HG03354 (cell line): Measurements from ENCODE around the gene NKX6-1.

Experiments used
- ATAC-seq: cut with Tn5 transposase; IDR thresholded peaks from one replicate; pipeline ENCODE4 v1.9.1; 2021; ENCODE audit warnings: mild to moderate bottlenecking; ENCODE audit not compliant: unreplicated experiment, poor library complexity, severe bottlenecking

Gene NKX6-1

DNA sequence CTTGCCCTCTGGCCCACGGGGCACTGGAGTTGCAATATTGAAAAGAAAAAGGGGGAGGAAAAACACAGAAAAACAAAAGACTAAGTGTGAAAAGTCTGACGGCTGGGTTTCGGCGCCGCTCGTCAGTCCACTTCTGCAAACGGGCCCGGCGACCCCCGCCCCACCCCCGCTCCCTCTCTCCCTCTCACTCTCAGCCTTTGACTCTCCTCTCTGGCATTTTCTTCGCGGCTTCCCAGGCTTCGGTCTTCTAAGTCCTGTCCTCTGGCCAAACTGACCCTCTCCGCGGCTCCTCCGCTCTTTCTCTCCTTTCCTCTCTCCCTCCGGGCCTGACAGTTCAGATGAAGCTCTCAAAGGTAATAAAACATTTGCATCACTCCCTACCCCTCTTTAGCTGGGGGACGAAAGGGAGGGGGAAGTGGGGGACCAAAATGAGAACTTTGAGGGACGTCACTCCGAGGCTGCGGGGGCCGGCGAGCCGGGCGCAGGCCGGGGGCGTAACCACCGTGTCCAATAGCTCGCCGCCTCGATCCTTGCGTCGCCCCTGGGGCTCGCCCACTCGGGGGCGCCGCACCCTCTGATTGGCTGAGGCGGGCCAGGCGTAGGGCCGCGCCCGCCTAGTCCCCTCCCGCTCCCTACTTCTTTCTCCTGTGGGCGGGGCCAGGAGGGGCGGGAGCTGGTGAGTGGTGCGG lies at the start of gene NKX6-1:
TSS of gene NKX6-1 (minus strand) at position 358 of the 689 bp plus-strand sequence. CDS start 1,064 bp downstream, outside the sequence.
- ATAC-seq = peak; percentile 46

DNA sequence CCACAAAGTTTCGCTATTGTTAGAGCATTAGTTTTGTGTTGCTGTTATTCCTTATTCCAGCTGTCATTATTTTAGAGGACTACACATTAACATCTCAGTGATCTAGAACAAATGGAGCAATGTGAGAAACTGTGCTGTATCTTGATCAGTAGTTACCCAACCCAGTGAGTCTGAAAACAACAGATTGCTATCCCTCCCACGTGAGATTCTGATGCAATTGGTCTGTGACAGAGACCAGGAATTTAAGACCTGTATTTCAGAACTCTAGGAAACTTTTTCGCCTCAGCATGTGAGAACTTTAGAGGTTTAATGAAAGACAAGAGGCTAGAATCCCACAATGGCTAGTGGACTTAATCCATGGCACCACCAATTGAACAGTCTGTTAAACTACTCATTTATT lies 48.1 kb upstream of the NKX6-1 start:
- no peak for ATAC-seq

DNA sequence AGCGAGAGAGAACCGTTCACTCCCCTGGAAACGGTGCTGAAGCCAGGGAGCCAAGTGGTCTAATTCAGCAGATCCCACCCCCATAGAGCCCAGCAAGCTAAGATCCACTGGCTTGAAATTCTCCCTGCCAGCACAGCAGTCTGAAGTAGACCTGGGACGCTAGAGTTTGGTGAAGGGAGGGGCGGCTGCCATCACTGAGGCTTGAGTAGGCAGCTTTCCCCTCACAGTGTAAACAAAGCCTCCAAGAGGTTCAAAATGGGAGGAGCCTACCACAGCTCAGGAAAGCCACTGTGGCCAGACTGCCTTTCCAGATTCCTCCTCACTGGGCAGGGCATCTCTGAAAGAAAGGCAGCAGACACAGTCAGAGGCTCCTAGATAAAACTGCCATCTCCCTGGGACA lies 46.0 kb upstream of the NKX6-1 start:
- ATAC-seq = no peak

DNA sequence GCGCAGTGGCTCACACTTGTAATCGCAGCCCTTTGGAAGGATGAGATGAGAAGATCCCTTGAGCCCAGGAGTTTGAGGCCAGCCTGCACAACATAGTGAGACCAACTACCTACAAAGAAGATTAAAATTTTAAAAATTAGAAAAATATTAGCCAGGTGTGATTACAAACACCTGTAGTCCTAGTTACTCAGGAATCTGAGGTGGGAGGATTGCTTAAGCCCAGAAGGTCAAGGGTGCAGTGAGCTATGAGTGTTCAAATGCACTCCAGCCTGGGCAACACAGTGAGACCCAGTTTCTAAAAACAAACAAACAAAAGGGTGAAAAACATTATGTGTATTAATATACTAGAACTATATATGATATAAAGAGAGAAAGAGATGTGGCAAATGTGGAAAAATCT lies 36.8 kb upstream of the NKX6-1 start:
- ATAC-seq = no peak

DNA sequence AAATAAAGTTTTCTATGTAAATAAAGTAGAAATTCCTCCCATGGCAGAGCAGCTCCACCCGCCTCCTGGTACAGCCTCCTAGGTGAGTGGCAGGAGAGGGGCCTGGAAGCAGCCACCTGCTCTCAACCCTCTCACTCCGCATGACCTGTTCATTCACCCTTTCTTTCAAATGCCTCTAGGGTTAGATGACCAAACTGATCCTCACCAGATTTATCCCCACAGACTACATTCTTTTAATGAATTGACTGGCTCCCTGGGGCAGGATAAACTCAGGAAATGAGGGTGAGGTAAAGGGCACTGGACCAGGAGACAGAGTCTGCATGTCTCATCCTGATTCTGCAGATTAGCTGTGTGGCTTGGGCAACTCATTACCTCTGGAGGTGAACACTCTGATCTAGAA lies 32.6 kb upstream of the NKX6-1 start:
- ATAC-seq = no peak

DNA sequence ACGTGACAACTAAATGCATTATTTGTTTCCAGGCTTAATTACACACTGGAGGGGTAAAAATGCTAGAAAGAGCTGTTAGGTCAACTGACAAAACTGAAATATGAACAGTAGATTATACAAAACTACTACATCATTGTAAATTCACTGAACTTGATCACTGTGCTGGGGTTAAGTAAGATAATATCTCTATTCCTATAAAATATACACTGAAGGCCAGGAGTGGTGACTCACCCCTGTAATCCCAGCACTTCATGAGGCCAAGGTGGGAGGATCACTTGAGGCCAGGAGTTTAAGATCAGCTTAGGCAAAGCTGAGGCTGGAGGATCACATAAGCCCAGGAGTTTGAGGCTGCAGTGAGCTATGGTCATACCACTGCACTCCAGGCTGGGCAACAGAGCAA lies 31.8 kb upstream of the NKX6-1 start:
- no peak for ATAC-seq

DNA sequence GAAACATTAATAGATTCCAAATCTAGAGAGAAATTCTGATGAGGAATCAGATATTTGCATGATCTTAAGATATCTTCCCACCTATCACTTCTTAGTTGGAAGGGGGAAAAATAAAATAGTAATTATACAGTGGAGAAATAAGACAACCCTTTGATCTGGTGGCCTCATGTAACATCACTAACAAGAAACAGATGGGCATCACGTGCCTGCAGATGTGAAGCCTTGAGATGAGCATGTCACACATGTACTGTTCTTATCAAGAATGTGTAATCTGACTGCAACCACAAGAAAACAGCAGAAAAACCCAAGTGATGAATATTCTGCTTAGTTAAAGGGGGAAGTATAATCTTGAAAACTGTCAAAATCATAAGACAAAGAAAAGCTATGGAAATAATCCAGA lies 31.4 kb upstream of the NKX6-1 start:
- ATAC-seq = no peak

DNA sequence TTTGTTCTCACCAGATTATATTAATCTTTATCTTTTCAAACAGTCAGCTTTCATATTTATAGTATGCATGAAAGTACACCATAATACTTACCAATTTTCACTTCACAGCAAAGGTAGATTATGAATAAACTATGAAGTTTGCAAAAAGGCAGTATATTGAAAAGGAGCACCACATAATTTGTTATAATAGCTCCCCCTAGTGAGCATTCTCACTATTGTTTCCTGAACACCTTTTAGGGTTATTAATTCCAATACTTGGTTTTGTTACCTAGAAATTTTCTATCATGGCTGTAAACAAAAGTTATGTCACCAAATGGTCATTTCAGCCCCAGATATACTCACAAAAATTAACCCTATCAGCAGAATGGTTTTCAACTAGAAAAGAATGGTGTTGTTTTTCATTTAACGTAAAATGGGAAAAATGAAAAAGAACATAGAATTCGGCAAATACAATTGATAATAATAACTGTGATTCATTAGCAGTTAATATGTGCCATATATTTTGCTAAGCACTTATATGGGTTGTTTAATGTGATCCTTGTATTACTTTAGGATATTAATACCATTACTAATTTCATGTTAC lies 30.2 kb upstream of the NKX6-1 start:
- ATAC-seq = peak; percentile 61

DNA sequence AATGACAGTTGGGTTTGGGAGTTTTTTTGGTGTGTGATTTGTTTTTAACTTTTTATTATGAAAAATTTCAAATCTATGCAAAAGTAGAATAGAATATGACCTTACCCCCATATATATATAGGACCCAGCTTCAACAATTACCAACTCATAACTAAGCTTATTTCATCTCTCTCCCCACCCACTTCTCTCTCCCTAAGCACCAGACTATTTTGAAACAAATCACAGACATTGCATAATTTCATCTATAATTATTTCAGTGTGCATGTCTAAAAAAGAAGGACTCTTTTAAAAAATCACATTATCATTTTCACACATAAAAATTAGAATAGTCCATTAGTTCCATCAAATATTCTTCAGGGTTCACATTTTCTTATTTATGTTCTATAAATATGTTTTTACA lies 28.3 kb upstream of the NKX6-1 start:
- no peak for ATAC-seq

DNA sequence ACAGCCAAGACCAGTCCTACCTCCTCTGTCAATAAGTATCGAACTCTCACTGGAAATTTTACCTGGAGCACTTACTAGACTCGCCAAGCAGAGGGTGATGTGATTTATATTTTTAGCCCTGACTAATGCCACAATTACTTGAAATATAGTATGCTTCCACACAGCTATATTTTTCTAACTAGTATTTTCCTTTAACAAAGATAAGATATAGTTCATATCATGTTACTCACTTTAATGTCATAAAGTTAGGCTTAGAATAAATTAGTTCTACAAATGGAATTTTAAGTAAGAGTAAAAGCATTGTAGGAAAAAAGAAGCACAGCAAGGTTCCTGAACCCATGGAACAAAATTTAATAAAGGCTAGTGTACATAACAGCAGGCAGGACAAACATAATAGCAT lies 16.0 kb upstream of the NKX6-1 start:
- no peak for ATAC-seq

DNA sequence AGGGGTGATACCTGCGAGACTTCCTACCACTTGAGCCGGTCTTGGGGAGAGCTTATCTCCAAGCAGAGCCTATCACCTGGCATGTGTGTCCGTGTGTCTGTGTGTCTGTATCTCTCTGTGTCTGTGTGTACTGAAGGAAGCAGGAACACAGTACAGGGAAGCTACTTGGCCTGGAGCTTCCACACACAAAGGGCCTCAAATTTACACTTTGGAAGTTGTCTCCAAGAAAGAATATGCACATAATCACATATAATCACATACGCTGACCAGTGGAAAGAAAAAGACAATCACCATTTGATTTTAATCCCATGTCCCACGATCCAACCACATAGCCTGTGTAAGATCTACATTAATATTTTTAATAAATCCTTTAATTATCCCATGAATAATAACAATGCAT lies 13.2 kb upstream of the NKX6-1 start:
- ATAC-seq = no peak

DNA sequence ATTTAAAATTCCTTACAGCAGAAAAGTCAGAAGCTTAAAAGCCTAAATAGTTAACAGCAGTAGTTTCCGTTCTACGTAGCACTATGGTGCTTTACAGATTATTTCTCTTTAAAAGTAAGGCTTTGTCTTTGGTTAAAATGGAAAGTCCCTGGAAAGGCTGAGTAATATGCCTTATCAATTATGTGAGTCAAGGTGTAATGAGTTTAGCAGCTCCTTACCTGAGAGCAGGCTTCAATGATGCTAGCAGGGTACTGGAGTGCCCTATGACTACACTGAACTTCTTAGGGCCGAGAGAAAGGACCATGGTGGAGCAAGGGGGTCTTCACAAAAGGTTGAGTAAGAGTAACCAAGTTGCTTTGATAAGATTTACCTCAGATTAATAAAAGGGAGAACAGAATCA lies 12.6 kb upstream of the NKX6-1 start:
- no peak for ATAC-seq

DNA sequence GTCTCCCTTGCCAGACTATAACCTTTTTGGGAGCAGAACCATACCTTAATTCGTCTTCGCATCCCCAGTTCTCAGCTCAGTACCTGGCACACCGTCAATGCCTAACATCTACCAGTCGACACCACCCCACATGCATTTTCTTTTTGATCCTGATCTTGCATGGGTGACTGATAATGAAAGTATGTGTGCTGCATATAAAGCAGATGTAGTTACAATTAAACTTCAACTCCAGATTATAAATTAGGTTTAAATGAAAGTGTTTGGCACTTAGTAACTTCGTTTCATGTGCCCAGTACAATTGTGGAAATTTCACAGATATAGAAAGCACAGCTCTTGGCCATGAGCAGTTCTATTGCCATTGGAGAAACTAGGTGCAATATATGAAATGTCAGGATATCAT lies 8.8 kb upstream of the NKX6-1 start:
- no peak for ATAC-seq

DNA sequence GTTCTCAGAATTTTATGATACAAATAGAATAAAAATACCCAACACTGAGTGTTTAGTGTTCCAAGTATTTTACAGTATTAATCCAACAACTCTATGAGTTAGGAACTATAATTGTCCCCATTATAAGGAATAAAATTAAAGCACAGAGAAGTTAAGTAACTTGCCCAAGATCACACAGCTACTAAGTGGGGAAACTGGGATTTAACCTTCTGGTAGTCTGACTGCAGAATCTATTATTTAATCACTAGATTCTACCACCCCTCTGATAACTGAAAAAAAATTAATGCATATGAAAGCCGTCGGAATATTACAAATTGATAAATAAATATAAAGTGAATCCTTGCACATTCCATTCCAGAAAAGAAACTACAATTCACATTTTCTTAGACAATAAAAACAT lies 5.7 kb upstream of the NKX6-1 start:
- ATAC-seq = no peak

DNA sequence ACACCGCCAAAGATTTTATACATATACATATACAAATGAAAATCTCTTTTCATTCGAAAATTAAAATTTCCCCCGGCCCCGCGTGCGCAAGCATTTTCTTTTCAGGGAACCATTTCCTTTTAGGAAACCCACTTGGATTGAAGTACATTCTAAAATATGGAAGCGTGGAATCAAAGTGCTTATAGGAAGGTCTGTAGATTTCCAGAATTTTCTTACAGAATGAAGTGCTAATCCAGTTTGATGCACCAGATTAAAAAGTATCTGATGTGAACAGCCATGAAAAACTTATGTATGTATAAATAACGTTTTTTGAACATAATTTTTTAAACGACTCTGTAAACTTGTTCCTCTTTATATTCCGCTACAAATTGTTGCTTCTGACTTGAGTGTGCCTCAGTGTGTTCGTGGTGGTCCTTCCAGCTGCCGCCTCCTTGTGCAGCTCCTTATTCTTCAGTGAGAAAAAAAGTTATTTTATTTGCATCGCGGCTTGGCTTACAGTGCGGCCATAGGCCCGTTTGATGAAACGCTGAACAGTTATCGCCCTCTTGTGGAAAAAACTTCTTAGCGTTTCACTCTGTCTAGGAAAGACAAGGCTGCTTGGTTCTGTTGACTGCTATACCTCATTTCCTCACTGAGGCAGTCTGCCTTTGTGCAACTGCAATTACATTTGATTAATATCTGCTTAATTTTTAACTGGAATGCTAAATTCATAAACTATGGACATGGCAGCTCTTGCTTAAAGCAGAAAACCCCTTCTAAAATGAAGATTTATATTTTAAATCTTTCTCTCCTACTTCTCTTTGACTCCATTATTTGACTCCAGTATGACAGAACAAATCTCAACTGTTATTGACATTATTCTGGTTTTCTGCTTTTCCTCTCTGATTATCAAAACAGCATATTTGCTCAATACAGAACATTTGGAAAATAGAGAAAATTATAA lies 4.7 kb upstream of the NKX6-1 start:
- ATAC-seq = peak; percentile 83

DNA sequence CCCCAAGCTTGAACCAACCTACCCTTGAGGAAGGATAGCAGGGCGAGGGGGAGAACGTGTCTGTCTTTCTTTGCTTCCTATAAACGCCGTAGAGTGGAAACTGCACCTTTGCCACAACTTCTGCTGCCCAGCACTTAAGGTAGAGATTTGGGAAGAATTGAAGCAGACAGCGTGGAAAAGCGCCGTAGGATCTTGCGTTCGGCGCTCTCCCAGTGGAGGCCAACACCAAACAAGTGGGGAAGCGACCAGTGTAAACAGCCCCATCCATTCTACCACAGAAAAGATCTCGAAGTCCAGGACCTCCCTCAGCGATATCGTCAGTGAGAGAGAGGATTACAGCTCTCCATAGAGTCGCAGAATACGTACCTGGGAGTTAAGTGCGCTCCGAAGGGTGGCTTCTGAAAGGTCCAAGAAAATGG lies 3.9 kb upstream of the NKX6-1 start:
- no peak for ATAC-seq

DNA sequence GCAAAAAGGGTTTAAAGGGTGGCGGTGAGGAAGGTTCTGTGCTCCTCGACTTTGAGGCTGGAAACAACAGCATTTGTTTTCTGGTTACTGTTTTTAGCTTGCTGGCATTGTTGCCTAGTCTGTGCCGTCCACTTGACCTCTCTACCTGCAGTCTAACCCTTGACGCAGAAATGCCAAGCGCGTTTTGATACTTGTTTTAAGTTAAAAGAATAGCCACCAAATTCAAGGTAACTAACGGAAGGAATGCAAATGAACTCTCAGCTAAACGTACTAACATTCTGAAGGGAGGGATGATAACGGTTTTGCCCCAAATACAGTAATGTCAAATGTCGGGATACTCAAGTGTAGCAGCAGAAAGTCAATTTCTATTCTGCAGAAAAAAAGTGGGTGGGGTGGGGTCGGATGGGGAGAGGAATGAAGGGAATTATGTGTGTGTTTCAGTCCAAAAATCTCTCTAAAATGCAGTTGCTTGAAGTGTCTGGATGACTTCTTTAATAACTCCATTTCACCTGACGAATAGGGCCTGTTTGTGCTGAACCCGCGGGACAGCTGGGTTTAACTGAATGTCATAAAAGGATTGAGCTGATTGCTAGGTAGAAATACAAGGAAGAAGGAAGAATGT lies 3.4 kb upstream of the NKX6-1 start:
- ATAC-seq = no peak

DNA sequence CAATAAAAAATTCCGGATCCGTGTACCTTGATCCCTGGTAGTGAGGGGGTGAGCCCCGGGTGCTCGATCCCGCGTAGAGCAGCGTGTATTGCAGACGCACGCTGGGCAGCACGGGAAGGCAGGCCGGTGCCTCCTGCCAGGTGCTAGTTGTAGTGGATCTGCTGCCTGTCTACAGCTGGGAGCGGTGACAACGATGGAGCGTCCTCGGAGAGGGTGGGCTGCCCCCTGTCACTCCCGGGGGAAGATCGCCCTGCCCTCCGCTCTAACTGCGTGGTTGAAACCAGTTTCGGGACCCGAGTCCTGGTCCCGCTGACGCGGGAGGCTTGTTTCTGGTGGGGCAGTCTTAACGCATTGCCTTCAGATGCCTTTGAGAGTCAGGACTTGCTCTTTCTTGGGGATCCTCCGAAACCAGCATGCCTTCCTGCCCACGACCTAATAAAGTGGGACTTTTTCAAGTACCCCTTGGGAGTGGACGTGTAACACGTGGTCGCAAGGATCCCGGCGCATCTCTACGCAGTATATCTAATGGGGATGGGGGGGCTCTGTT lies 2.7 kb upstream of the NKX6-1 start:
- ATAC-seq = no peak

DNA sequence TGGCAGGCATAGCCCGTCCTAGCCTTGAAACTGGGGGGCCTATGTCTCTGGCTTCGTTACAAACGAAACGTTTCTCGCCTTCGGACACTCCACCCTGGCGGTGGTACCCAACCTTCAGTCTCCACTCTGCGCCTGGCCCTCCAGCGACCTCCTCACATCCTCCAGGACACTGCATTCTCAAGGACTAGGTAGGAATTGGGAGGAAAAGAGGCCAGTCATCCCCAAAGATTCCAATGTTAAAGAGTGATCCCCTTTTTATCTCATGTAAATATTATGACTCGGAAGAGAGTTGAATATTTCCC lies 2.1 kb upstream of the NKX6-1 start:
- ATAC-seq = no peak
